GM19397 (cell line): ENCODE data around the gene PTPRS.

Experiments
- ATAC-seq: cut with Tn5 transposase; IDR thresholded peaks from one replicate; pipeline ENCODE4 v1.9.1; 2021; ENCODE audit warnings: mild to moderate bottlenecking, moderate library complexity; ENCODE audit not compliant: unreplicated experiment

The PTPRS gene

DNA sequence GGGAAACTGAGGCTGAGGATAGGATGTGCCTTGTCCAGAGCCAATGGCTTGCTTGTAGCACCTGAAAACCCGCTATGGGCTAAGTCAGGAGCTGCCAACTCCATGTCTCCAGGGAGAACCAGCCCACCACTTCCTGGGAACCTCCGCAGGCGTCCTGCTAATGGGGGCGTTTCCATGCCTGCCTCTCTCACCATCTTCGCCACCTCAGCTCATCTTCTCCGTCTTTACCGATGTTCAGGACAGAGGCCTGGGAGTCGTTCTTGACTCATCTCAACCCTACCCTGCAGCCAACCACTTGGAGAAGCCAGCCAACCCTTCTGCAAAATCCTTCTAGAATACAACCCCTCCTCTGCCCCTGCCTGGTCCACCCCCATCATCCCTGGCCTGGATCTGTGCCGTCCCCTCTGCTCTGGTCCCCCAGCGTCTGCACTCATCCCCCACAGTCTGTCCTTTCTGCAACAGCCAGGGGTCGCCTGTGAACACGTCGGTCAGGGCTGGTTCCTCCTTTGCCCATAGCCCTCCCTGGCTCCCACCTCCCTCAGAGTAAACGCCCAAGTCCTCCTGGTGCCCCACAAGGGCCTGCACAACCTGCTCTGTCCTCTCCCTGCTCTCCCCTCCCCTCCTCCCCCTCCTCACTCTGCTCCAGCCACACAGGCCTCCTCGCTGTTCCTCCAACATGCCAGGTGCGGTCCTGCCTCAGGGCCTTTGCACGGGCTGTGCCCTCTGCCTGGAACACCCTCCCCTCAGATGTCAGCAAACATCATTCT is 31.0 kb downstream of the PTPRS start:
- ATAC-seq, result no peak

DNA sequence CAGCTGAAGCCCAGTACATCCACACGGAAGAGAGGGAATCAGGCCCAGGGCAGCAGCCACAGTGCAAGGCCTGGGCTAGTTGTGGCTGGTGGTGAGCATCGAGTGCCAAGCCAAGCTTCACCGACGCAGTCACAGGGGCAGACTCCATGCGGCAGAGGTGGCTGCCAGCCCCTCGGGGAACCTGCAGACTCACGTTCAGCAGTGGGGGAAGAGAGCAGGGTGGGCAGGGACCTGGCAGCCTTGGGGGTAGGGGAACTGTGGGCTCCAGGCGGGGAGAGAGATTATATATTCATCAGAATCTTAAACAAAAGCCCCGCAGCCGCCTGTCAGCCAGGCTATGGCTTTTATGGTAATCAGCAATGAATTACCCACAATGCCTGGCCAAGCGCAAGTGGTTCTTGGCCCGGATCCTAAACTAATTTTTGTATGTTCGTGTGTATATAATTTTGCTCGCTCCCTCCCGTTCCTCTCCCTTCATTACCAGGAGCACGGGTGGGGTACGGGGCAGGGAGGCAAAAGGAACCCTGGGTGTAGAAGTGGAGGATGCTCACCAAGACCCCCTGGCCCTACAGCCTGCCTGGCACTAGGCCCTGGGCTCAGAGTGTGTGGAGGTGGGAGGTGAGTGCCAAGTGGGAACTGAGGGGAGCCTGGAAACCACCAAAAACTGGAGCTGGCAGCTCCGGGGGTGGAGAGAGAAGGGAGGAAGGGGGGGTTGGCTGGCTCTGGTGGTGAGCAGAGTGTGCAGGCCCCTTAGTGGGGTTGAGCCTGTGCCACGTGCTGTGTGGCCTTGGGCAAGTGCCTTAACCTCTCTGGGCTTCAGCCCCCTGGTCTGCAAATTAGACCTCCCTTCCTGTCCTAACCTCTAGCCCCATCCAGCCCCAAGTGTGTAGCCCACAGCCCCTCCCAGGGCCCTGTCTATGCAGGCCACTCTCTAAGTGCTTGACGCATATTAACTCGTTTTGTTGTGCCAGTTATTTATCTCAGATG is 31.9 kb downstream of the PTPRS start:
- ATAC-seq, result no peak

DNA sequence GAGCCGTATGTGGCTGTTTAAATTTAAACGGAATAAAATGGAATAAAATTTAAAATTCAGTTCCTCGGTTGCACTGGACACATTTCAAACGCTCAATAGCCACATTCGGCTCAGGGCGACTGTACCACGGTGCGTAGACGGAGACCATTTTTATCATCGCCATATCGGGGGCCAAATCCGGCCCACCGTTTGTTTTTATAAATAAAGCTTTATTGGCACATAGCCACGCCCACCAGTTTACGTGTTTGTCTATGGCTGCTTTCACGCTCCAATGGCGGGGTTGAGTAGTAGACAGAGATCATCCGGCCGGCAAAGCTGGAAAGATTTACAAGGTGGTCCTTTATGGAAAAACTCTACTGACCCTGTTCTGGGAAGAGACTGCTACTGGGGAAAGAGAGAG is 33.0 kb downstream of the PTPRS start:
- ATAC-seq, result no peak

DNA sequence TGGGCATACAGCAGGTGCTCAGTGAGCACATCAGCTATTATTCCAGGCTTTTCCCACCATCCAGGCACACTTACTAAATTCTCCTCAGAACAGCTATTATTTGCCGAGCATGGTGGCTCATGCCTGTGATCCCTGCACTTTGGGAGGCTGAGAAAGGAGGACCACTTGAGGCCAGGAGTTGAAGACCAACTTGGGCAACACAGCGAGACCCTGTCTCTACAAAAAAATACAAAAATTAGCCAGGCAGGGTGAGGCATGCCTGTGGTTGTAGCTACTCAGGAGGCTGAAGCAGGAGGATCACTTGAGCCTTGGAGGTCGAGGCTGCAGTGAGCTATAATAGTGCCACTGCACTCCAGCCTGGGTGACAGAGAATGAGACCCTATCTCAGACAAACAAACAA is 35.4 kb downstream of the PTPRS start:
- no peak for ATAC-seq

DNA sequence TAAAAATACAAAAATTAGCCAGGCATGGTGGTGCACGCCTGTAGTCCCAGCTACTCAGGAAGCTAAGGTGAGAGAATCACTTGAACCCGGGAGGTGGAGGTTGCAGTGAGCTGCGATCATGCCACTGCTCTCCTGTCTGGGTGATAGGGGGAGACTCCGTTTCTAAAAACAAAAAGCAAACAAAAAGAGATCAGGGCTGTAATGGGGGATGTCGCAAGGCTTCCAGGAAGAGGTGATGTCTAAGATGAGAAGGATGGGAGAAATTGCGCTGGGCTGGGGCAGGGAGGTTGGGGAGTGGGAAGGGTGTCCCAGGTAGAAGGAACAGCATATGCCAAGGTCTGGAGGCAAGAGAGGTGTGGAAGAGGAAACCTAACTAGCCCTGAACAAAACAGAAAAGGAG is 36.1 kb downstream of the PTPRS start:
- ATAC-seq, result no peak

DNA sequence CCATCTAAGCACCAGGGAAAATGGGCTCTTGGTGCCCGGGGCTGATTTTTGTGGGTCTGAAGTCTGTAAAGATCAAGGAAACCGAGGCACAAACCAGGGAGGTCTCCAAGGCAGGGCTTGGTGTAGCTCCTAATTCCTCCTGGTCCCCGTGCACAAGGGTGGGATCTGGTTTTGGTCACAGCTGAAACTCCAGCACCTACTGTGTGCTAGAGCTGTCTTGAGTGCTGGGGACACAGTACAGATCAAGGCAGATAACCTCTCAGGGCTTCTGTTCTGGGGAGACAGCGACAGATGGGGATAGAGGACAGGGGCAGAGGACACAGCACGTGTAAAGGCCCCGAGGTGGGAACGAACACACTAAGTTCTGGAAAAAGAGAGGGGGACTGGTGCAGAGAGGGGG is 37.4 kb downstream of the PTPRS start:
- ATAC-seq, result no peak

DNA sequence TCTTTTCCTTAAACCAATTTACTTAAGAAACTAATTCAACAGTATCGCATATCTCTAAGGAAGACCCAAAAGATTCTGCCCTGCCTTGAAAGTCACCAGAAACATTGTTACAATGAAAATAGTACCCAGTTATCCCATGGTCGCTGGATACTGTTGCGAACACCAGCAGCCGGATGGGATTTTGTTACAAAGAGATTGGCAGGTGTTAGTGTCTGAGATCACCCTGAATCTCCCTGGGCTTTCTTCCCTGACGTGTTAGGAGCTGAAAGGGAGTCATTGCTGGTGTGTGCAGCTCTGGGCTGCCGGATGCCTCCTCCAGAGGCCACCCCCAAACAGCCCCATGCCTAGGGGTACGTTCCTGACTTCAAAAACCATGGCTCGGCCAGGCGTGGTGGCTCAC is 38.2 kb downstream of the PTPRS start:
- ATAC-seq, result no peak

DNA sequence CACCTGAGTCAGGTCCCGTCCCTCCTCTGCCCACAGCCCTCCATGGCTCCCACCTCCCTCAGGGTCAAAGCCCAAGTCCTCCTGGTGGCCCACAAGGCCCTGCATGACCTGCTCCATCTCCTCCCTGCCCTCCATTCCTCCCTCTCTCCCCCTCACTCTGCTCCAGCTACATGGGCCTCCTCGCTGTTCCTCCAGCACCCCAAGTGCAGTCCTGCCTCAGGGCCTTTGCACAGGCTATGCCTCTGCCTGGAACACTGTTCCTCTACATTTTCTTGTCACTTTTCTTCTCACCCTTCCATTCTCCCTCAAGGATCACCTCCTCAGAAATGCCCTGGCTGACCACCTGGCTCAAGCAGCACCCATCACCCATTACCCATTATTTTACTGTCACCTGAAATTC is 41.5 kb downstream of the PTPRS start:
- no peak for ATAC-seq

DNA sequence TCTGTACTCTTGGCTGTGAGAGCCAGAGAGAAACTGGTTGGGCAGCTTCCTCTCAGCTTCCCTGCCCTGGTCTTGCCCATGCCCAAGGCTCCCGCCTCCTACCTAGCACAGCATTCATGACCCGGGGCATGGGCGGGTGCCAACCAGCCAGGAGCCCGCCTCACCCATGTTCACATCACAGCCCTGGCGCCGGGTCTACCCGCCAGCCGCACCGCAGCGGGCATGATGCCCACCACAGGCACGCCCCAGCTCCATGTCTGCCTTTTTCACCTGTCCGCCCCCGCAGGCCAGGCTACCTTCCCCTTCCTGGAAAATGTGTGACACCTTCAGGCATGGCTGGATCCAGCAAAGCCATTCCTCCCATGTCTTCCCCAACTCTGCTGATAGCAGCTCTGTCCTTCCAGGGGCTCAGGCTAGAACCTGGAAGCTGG is 42.1 kb downstream of the PTPRS start:
- no peak for ATAC-seq

DNA sequence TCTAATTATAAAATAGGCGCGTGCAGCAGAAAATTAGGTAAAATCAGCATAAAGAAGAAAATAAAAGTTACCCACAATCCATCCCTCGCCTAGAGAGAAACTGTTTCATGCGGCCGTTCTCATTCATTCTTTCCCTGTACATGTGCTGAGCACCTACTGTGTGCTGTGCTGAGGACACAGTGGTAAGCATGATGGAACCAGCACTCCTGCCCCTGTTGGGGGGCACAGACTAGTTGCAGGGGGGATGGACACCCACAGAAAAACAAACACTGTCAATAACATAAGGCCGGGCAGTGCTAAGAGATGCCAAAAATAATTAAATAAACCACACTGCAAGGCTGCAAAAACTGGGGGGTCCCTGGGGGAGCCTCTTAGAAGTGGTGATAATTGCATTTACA is 43.3 kb downstream of the PTPRS start:
- no peak for ATAC-seq

DNA sequence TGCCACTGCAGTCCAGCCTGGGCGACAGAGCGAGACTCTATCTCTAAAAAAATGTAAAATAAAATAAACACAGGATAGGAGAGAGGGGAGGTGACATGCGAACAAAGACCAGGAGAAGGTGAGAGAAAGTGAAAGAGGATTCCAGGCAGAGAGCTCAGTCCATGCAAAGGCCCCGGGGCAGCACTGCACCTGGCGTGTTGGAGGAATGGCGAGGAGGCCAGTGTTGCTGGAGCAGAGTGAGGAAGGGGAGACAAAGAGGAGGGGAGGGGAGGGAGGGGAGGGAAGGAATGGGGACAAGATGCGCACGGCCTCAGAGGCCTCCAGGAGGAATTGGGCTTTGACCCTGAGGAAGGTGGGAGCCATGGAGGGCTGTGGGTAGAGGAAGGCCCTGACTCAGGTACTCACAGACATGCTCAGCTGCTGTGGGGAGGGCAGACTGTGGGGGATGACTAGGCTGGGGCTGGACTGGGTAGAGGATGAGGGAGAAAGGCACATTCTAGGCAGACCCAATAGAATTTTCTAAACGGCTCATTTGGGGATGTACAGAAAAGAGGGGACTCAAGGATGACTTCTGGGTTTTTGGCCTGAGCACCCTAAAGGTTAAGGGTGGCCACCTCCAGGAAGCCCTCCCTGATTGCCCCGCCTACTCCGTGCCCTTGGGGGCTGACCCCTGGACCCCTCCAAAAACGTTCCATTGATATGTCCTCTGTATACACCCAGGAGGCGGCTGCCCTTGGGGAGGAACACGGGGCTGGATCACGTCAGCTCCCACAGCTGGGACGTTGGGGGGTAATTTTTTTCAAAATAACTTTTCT is 43.9 kb downstream of the PTPRS start:
- ATAC-seq, result no peak

DNA sequence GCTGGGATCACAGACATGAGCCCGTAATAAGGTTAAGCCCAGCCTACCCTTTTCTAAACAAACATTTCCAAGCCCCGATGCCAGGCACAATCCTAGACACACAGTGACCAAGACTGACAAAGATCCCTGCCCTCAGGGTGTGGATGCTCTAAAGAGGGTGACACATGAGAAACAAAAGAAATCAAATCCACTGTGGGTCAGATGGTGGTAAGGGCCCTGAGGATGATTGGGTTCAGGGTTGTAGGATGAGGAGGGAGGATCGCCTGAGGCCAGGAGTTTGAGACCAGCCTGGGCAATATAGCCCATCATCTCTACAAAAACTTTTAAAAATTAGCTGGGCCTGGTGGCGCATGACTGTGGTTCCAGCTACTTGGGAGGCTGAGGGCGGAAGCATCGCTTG is 44.6 kb downstream of the PTPRS start:
- ATAC-seq, result no peak

DNA sequence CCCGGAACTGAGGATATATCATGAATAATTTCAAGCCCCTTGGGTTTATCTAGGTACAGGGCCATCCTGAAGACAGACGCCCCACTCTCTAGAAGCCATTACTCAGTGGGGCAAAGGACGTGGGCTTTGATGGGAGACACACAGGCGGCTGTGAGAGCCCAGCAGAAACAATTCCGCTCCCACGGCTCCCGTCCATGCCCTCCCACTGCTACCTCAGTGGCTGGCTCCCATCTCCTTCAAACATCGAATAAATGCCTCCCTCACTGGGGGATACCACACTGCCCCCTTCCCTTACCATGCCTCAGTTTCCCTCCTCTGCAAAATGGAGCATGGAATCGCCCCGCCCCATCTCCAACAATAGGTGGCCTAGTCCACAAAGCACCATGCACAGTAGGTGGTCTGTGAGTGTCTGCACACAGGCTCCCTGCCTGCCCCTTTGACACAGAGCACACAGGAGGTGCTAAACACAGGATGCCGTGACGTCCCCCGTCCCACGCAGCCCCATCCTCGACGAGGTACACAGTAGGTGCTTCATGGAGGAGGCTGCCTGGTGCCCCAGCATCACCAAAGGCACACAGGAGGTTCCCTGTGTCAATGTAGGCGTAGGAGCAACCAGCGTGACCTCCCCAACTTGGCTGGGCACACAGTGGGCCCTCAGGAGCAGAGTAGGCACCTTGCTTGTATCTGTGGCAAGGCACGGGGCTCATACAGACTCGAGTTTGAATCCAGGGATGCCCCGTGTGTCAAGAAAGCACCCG is 46.0 kb downstream of the PTPRS start:
- no peak for ATAC-seq

DNA sequence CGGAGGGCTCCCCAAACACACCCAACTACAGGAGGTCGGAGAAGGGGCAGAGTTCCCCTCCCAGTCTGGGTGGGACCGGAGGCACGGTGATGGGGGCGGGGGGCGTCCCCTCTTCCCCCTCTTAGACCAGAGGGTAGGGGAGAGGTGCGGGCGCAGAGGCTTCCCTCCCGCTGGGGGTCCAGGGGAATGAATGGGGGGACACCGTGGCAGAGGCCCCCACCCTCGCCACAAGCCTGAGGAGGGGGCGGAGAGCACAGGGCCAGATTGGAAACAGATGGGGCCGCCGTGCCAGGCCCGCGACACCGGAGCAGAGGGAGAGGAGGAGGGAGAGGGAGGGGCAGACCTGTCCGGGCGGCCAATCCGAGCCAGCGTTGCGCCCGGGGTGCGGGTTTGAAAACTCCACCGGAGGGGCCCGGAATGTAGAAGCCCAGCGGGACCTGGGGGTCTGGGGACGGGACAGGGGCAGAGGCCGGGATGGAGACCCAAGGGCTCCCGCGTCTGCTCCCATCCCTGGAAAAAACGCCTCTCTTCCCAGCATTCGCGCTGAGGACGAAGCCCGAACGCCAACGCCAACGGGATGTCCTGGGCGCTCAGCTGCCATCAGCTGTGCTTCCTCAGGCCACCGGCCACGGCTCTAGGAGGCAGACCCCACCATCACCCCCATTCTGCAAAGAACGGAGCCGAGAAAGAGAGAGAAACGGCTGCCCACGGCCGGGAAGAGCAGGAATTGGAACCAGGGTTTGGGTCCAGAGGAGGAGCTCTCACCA is 46.8 kb downstream of the PTPRS start:
- ATAC-seq, result no peak

DNA sequence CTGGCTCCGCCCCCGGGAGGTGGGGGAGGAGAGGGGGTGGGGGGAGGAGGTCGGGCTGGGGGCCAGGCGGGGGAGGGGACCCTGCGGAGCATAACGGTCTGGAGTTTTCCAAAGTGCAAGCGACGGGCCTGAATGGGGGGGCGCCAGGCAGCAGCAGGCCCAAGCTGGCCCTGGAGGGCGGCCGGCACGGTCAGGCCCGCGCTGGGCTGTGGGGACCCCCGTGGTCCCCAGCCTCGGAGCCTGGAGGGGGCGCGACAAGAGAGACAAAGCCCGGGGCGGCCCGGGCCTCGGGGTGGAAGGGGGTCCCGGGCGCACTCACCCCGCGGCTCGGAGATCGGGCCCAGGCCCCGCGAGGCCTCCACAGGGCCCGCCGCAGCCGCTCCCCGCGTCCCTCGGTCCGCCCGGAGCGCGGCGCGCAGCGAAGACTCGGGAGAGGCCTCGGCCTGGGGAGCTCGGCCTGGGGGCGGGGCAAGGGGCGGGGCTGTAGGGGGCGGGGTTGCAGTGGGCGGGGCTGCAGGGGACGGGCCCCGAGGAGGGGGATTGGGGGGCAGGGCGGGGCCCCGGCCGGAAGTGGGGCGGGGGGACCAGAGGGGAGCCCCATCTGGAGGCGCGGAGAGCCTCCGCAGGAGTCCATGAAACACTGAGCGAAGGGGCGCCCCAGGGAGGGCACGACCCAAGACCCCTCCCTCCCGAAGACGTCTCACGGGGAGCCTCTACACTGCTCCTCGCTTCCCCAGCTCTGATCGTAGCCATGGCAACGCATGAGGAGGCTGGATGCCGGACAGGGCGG is 47.6 kb downstream of the PTPRS start:
- ATAC-seq, result no peak

DNA sequence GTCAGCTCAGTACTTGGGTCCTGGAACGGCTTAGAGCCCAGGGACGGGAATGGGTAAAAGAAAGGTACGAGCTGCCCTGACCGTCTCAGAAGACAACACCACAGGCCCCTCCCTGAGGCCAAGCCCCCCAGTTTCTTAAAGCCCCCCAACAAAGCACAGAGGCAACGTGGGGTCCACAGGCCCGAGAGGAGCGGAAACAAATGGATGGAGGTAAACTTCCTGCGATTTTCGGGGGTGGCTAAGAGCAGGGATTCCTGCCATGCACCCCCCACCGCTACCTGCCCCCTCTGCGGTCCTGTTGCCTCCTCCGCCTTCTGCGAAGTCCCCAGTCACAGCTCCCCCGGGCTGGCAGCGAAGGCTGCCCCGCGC is 48.2 kb downstream of the PTPRS start:
- ATAC-seq, result no peak

DNA sequence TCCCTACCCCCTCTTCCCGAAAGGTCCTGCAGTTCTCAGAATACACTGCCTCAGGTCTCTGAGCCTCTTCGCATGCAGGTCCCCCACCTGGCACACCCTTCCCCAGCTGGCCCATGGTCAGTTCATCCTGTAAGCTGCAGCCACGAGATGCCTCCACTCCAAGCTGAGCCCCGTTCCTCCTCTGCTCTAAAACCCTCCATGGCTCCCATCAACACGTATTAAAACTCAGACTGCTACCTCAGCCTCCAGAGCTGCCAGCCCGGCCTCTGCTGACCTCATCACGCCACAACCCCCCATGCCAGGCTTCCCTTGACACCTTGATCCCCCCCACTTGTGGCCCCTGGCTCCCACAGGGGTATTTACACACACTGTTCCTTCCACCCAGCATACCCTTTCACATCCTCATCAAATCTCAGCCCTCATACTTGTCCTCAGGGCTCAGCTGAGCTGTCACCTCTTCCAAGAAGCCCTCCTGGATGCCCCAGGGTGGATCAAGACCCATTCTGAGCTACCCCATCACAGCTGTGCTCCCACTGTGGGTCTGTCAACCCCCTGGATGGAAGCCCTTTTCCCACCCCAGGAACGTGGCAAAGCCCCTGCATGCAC is 48.9 kb downstream of the PTPRS start:
- no peak for ATAC-seq
